Measurements from ENCODE around the gene CARS1. TPM values are rescaled to one million over a fixed set of nuclear protein-coding genes. Genes with fewer than 3 reads are reported as not detected.
A peak's percentile ranks its signal among the peaks of the same experiment; 100 is the strongest.

The CARS1 gene
- polyA plus RNA-seq, 1 of the 3 experiments (the other 2 are of a cell fraction), result 52.1 TPM

DNA sequence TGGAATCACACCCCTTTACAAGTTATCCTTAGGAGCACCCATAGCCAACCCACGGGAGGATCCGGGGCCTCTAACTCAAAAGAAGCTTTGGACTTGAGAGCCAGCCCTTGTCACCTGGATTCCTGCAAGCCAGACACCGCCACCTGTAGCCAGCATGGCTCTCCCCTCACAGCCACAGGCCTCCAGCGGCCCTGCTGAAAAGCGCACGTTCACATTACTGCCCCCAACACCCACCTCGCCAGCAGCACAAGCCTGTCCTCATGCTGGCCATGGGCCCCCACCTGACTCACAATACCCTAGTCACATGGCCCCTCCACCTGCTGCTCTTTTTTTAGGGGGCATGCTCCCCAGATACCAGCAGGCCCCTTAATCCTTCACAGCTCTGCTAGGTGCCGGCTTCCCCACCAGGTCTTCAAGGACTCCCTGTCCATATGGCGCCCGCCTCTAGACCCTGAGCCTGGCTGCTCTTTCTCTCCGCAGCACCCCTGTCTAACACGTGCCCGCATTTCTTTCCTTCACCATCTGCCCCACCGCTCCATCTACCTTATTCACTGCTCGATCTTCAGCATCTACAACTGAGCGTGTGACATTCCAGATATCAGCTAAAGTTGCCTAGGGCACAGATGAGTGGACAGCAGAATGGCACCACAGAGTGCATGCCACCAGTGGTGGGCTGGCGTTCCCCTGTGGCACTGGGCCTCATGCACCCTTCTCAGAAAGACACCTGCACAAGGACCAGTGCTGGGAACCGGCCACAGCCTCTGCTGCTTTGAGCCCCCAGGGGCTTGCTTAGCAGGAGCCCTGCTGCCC, 6.6 kb downstream of the CARS1 start:
- Histone ChIP-seq H3K9ac (no peak overlapping the region), H3K27me3 (ENCODE audit: insufficient read depth) (no peaks in the 10 kb centered on the region), H4K20me1 (ENCODE audit: insufficient read depth) (peaks cover 85% of the 10 kb centered on the region), H3K4me1 (ENCODE audit: control insufficient read depth in 1 of 2, insufficient read depth in 2 of 2, low read depth in 1 of 2, low read length in 1 of 2) (peaks cover 27 to 54% of the 10 kb centered on the region in 2 experiments), H3K9me2 (no peaks in the 10 kb centered on the region), H2AFZ (ENCODE audit: low read depth) (no peak overlapping the region), H3K9me3 (no peaks in the 10 kb centered on the region), H3F3A (replicated peaks; ENCODE audit: insufficient read depth) (peaks cover 11% of the 10 kb centered on the region), H3K27ac (ENCODE audit: low read depth in 2 of 2, low read length in 1 of 2) (peak overlapping the region; percentile 0 to 79; a peak in 3 of 4 replicates), H3K4me2 (peak overlapping the region; percentile 77; the same call in 1 of the 2 replicates), H3K79me2 (ENCODE audit: insufficient read depth) (peaks cover 95% of the 10 kb centered on the region), H3K36me3 (replicated peaks in 1 of 2; ENCODE audit: control insufficient read depth in 1 of 2, insufficient read depth in 2 of 2, low read length in 1 of 2) (peaks cover 10 to 48% of the 10 kb centered on the region in 2 experiments), H3K4me3 (ENCODE audit: low read depth in 2 of 2, low read length in 1 of 2) (0 out of 4 replicates have a peak overlapping the region, but pooled peaks of 1 of the 2 experiments have one; percentile 14)
- DNase-seq, result no peak
- CTCF ChIA-PET, result interaction anchor here (0.6 to 23.7 kb wide), 5 partner anchors 13 to 459 kb away, joined by 3 to 403 read pairs (median 3); no protein-coding TSS in a partner anchor
- 94% methylated on average over 16 of the region's 18 CpGs for WGBS (ENCODE audit: low lambda C conversion rate)
- POLR2A ChIA-PET, result no interaction called here
- TF ChIP-seq, protein P1, sequence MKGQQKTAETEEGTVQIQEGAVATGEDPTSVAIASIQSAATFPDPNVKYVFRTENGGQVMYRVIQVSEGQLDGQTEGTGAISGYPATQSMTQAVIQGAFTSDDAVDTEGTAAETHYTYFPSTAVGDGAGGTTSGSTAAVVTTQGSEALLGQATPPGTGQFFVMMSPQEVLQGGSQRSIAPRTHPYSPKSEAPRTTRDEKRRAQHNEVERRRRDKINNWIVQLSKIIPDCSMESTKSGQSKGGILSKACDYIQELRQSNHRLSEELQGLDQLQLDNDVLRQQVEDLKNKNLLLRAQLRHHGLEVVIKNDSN (IDR thresholded peaks at IDR 0.05; ENCODE audit: borderline replicate concordance, low read depth), result no peak
- TF ChIP-seq SMC3 (IDR thresholded peaks at IDR 0.05; ENCODE audit: low read depth, low read length) (no peak), TCF12 (IDR thresholded peaks at IDR 0.05) (no peak), YY1 (IDR thresholded peaks at IDR 0.05; ENCODE audit: low read depth) (no peak), RFX5 (IDR thresholded peaks at IDR 0.05; ENCODE audit: low read length) (no peak), MXI1 (IDR thresholded peaks at IDR 0.05; ENCODE audit: low read depth, low read length) (no peak), GATA2 (CRISPR knock-in tag; IDR thresholded peaks at IDR 0.05) (no peak), CHD2 (IDR thresholded peaks at IDR 0.05; ENCODE audit: low read length, partially characterized antibody) (no peak), NRF1 (IDR thresholded peaks at IDR 0.05; ENCODE audit: low read depth, low read length) (no peak), EP300 (IDR thresholded peaks at IDR 0.05; ENCODE audit: borderline replicate concordance in 1 of 2, low read depth in 1 of 2, low read length in 1 of 2) (no peak), GABPA (IDR thresholded peaks at IDR 0.05; ENCODE audit: low read depth) (no peak), TAF1 (IDR thresholded peaks at IDR 0.05; ENCODE audit: borderline replicate concordance, low read depth, low read length) (no peak)
- TF ChIP-seq, protein P2, sequence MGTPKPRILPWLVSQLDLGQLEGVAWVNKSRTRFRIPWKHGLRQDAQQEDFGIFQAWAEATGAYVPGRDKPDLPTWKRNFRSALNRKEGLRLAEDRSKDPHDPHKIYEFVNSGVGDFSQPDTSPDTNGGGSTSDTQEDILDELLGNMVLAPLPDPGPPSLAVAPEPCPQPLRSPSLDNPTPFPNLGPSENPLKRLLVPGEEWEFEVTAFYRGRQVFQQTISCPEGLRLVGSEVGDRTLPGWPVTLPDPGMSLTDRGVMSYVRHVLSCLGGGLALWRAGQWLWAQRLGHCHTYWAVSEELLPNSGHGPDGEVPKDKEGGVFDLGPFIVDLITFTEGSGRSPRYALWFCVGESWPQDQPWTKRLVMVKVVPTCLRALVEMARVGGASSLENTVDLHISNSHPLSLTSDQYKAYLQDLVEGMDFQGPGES (IDR thresholded peaks at IDR 0.05; ENCODE audit: low read depth, low read length), result no peak
